ENCODE data around the gene UNCX.

DNA sequence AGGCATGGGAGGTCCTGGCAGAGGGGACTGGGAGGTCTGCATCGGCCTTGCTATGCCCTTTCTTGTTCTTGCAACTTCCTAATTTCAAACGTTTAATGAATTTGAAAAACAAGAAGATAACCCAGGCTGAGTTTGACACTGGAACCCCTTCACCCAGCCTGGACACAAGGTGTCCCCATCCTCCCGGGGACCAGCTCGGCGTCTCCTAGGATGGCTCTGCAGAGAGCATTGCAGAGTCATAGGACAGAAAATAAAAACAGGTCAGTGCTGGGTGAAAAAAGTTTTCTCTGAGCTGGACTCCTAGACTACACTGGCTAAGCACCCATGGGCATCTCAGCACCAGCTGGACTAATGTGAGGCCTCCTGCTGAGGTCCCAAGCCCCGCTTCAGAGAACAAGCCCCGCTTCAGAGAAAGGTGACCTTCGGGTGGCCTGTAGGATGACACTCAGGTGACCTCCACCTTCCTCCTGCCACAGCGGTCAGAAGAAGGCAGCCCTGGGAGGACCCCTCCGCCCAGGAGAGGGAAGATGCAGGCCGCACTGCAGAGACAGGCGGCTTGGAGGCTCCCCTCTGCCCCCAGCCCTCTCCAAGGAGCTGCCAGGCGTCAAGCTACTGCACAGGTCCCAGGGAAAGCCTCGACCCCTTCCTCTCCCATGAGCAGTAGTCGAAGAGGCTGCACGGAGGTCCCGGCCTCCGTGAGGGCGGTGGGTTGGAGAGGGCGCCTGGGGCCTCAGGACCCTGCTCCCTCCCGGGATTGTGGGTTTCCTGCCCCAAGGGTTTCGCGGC, 9.3 kb upstream of the UNCX start:
- TF ChIP-seq POLR2A (IDR thresholded peaks at IDR 0.05; ENCODE audit: control extremely low read depth in 1 of 2, low read depth in 2 of 2, low read length in 2 of 2) (no peak), POLR2AphosphoS5 (IDR thresholded peaks at IDR 0.05; ENCODE audit: low read depth, low read length) (no peak), CBX8 (IDR thresholded peaks at IDR 0.05; ENCODE audit: borderline replicate concordance, low read depth, low read length) (0 out of 2 replicates have a peak, but pooled peaks have one; percentile 20), GABPA (IDR thresholded peaks at IDR 0.05; ENCODE audit: borderline replicate concordance, insufficient read depth, low read length) (no peak)
- TF ChIP-seq, protein P1, sequence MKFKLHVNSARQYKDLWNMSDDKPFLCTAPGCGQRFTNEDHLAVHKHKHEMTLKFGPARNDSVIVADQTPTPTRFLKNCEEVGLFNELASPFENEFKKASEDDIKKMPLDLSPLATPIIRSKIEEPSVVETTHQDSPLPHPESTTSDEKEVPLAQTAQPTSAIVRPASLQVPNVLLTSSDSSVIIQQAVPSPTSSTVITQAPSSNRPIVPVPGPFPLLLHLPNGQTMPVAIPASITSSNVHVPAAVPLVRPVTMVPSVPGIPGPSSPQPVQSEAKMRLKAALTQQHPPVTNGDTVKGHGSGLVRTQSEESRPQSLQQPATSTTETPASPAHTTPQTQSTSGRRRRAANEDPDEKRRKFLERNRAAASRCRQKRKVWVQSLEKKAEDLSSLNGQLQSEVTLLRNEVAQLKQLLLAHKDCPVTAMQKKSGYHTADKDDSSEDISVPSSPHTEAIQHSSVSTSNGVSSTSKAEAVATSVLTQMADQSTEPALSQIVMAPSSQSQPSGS (IDR thresholded peaks at IDR 0.05; ENCODE audit: low read length): no peak
